Aortic smooth muscle cell (primary cell): ENCODE data around the gene OTUD5. TPM values are rescaled to one million over a fixed set of nuclear protein-coding genes. Genes with fewer than 3 reads are reported as not detected.

Experiments used
- total RNA-seq: library from RNA; depleted of rRNA; stranded (reverse); fragments of >200 nt; gene quantifications from 2 replicates; pipeline ENCODE4 v1.2.3, GENCODE V29; 2014

The OTUD5 gene
- total RNA-seq: 33.1 and 33.4 TPM in 2 replicates

GRCh38 chrX:48957477-48957826 lies at the start of gene OTUD5:
OTUD5 (minus strand) TSS chrX:48957607; CDS start chrX:48957570, 37 bp downstream.

GRCh38 chrX:49002091-49002935 lies 44.9 kb upstream of the OTUD5 start, which contains the start of gene GRIPAP1:
GRIPAP1 (minus strand) TSS chrX:49002264; CDS start chrX:49002229, 35 bp downstream.

GRCh38 chrX:48971249-48972219 lies 14.1 kb upstream of the OTUD5 start, which contains the start of gene KCND1:
KCND1 (minus strand) TSS chrX:48971844; CDS start chrX:48970271, 1,573 bp downstream.

GRCh38 chrX:48918643-48919340 lies 38.6 kb downstream of the OTUD5 start, which contains the start of gene PIM2:
PIM2 (minus strand) TSS chrX:48919024; CDS start chrX:48918834, 190 bp downstream.

GRCh38 chrX:48911412-48912182 lies 45.8 kb downstream of the OTUD5 start, which contains the start of gene SLC35A2:
SLC35A2 (minus strand) TSS chrX:48911646; CDS start chrX:48911636, 10 bp downstream.

GRCh38 chrX:48897625-48898306 lies 59.6 kb downstream of the OTUD5 start, which contains the start of the genes PQBP1 and TIMM17B:
PQBP1 (plus strand) TSS chrX:48897930; CDS start chrX:48898510, 580 bp downstream.
TIMM17B (minus strand) TSS chrX:48897768; CDS start chrX:48897749, 19 bp downstream.

Other genes with a start within 250 kb of the OTUD5 start
- gene GLOD5, start 195.9 kb downstream of the OTUD5 start, total RNA-seq: not detected in 2 replicates
- not detected in 2 replicates for gene GATA1, start 171.0 kb downstream of the OTUD5 start, total RNA-seq
- gene HDAC6, start 155.5 kb downstream of the OTUD5 start, total RNA-seq: 21.7 and 28.1 TPM in 2 replicates
- gene ERAS, start 131.1 kb downstream of the OTUD5 start, total RNA-seq: not detected in 2 replicates
- gene PCSK1N, start 122.0 kb downstream of the OTUD5 start, total RNA-seq: not detected in 2 replicates
- 22.9 and 30.3 TPM in 2 replicates for gene TIMM17B, start 59.8 kb downstream of the OTUD5 start, total RNA-seq
- 63.0 and 96.7 TPM in 2 replicates for gene PQBP1, start 59.7 kb downstream of the OTUD5 start, total RNA-seq
- gene SLC35A2, start 46.0 kb downstream of the OTUD5 start, total RNA-seq: 11.9 and 12.9 TPM in 2 replicates
- gene PIM2, start 38.6 kb downstream of the OTUD5 start, total RNA-seq: 2.7 and 3.3 TPM in 2 replicates
- 0.56 and 0.79 TPM in 2 replicates for gene KCND1, start 14.2 kb upstream of the OTUD5 start, total RNA-seq
- 27.2 and 39.0 TPM in 2 replicates for gene GRIPAP1, start 44.7 kb upstream of the OTUD5 start, total RNA-seq
- gene TFE3, start 85.8 kb upstream of the OTUD5 start, total RNA-seq: 27.1 and 27.5 TPM in 2 replicates
- gene CCDC120, start 101.4 kb upstream of the OTUD5 start, total RNA-seq: 0.25 and 0.26 TPM in 2 replicates
- 6.5 and 8.0 TPM in 2 replicates for gene PRAF2, start 116.4 kb upstream of the OTUD5 start, total RNA-seq
- gene WDR45, start 122.3 kb upstream of the OTUD5 start, total RNA-seq: 60.1 and 68.4 TPM in 2 replicates
- gene GPKOW, start 166.1 kb upstream of the OTUD5 start, total RNA-seq: 21.3 and 22.7 TPM in 2 replicates
- gene MAGIX, start 205.2 kb upstream of the OTUD5 start, total RNA-seq: 1.3 and 1.6 TPM in 2 replicates
- 24.6 and 28.7 TPM in 2 replicates for gene PLP2, start 214.3 kb upstream of the OTUD5 start, total RNA-seq
- 5.2 and 6.0 TPM in 2 replicates for gene PRICKLE3, start 228.8 kb upstream of the OTUD5 start, total RNA-seq
- 0.66 and 0.75 TPM in 2 replicates for gene SYP, start 242.6 kb upstream of the OTUD5 start, total RNA-seq